Anterior cingulate cortex (tissue), 58 donors: Measurements from ENCODE around the gene DIPK1A.
A peak's percentile ranks its signal among the peaks of the same experiment; 100 is the strongest.

Source experiments
- DNase-seq, 58 donors: peaks; one replicate each; lab custom pipeline; 2025; lab: John Stamatoyannopoulos, UW

The DIPK1A gene

DNA sequence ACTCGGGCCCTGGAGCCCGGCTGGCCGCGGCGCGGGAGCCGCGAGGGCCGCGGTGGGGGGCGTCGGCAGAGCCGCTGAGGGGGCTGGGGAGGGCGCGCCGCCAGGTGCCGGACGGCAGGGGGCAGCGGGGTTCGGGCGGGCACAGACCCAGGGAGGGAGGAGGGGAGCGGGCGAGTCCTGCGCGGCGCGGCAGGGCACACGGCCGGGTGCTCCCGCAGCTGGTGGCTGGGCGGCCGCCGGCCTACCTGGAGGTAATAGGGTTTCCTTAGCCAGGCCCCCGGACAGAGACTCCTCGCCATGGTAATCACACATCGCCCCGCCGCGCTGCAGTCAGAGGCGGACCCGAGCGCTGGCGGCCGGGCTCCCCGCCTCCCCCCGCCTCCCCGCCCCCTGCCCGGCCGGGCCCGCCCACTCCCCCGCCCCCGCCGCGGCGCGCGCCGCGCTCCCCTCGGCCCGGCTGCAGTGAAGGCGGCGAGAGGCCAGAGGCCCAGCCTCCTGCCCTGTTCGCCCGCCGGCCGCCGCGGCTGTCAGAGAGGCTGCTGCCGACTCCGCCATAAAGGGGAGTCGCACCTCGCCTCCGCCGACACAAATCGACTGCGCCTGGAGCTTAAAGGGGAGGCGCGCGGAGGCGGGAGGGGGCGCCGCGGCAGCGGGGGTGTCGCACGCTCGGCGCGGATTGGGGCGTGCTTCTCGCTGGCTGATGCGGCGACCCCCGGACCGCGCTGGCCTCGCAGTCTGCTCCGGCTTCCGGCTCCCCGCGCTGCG, at the start of gene DIPK1A:
DIPK1A (minus strand) TSS at position 332 of the 765 bp plus-strand sequence; CDS start at position 299, 33 bp downstream.
- DNase-seq, result peak in 56 of 58 donors; percentile 19 to 93 (median 76)

DNA sequence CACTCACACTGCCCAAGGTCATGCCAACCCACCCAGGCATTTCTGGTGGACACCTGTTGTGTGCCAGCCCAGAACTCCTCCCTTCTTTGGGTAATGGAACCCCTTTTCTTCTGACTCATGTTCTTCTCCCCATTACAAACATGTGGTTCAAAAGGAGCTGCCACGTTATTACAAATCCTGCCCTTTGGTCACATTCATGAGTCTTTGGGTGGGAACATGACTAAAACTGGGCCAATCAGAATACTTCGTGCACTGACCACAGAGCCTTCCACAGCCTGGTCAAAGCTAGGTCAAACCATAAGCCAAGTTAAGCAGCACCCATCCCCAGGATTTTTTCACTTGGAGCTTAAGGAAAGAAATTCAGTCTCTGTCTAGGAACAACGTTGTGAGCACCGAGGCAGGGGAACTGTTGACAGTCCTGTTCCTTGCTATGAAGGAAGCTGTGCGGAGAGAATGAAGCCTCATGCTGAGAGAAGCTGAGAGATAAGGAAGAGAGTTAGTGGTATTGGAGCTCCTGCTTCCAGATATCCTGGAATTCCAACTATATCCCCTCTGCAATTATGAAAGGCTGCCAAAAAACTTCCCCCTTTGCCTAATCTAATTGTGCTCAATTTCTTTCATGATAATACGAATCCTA, 46.8 kb upstream of the DIPK1A start:
- DNase-seq, result no peak

DNA sequence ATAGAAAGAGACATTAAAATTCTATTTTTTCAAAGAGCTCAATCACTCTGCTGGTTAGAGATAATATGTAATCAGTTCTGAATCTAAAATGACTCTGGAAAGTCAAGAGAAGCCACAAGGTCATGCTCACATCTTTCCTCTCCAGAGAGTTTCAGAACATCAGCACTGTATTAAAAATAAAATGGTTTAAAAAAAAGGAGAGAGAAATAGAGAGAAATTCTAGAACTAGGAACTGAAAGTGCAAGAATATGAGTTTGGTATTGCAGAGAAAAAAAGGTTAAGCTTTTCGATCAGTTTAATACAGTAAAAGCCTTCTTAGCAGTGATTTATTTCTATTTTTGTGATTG, 44.0 kb upstream of the DIPK1A start:
- no peak for DNase-seq

DNA sequence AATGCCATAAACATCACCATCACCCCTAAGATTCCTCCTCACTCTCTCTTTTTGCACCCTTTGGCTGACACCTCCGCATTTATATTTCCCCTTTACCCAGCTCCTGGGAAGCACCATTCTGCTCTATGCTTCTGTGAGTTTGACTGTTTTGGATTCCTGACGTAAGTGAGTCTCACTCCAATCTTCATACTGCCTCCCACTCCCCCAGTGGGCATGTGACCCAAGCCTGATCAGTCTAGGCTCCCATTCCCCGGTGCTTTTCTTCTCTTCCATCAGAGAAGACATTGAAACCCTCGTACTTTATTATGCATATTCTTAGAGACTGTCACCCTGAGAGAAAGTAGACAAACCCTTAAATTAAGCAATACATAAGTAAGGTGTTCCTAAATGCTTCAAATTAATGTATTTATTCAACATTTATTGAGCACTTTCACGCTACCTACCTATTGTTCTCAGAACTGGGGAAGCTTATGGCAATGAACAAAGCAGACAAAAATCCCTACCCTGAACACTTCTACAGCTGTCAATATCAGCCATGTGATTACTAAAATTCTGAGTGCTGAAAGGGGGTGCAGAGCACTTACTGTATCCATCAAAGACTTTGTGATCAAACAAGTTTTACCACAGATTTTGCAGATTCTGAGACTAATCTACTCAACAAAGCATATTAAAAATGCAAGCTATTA, 43.4 kb upstream of the DIPK1A start:
- peak in 1 of 58 donors; percentile 6 for DNase-seq

DNA sequence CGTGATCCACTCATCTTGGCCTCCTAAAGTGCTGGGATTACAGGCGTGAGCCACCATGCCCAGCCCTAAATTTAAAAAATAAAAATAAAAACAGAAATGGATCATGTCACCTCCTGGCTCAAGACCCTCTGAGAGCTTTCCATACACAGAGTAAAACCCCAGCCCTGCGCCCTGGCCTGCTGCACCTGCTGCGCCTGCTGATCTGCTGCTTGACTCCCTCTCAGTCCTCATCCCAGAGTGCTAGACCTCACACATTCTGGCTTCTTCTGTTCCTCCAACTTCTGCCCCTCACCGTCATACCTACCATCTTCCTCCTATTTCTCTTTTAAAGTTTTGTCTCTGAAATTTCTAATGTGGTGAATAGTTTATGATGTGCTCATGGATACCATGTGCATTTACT, 42.7 kb upstream of the DIPK1A start:
- no peak for DNase-seq

DNA sequence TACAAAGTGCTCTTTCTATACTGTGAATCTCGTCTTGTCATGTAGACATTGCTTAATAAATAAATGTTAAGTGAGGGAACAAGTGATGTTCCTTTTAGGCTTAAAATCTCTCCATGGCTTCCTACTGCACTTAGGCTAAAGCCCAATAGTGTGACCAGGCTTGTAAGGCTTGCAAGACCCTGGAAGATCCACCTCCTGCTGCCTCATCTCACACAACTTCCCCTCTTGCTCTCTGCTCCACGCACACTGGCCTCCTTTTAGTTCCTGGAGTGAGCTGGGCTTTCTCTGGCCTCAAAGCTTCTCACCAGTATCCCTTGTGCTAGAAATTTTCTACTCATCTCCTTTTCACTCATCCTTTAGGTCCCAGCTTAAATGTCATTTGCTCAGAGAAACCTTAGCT, 41.5 kb upstream of the DIPK1A start:
- DNase-seq, result no peak

DNA sequence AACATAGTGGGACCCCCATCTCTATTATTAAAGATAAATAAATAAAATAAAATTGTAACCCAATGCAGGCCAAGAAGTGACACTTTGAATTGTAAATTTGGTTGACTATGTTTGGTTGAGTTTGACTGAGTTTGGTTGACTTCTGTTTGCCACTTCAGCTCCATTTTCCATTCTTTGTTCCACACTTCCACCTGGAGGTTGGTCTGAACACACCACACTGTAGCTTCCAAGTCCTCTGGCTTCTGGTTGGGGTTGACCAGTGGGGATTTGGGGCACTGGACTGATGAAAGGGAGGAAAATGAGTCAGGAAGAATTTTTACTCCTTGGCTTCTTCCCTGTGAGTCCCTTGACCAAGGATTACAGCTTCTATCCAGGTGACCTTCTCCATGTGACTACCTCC, 40.6 kb upstream of the DIPK1A start:
- DNase-seq, result no peak

DNA sequence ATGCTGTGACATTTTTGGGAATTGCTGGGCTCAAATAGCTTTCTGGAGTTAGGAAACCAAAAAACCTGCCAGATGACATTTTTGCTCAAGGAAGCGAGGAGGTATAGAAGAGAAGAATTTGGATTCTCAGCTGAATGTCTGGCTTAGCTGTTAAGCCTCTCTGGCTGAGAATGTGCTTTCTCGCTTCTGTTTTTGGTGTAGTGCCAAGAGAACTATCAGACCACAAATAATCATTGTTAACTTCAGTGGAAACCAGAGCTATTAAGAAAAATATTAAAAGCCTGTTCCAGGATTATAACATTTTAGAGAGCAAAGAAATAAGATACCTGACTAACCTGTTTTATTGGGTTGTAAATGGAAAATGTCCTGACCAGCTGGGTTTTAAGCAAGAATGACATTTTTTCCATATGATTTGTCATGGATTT, 39.5 kb upstream of the DIPK1A start:
- DNase-seq, result peak in 1 of 58 donors; percentile 25

DNA sequence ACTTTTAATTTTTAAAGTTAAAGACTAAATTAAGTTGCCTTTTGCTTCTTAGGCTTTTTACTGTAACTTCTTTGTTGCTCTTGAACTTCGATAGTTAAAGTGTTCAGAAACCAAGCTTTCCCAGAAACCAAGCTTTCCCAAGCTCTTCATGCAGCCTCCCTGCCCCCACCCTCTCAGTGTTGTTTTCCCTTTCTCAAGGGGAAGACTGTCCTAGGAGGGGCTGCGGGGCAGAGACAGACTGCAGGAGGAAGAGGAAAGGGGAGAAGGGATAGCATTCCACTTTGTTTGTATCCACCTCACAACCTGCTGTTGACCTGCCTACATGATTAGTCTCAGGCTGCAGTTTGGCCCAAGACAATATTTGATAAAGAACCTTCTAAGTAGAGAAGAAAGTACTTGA, 39.0 kb upstream of the DIPK1A start:
- DNase-seq, result peak in 1 of 58 donors; percentile 1

DNA sequence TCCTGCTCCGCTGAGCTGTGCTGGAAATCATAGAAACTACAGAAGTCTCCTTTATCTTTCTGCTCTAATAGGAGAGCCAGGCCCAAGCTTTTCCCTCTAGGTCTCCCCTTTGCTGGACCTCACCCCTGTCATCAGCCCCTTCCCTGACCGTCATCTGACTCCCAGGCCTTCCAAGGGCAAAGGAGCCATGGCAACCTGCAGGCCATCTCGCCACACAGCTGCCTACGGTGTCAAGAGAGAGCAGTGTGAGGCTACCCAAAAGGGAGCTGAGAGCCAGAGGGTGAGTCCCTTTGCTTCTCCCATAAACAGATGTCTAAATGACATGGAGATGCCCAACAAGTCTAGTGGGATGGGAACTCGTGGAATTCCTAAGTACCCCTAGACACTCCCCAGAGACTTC, 37.6 kb upstream of the DIPK1A start:
- no peak for DNase-seq

DNA sequence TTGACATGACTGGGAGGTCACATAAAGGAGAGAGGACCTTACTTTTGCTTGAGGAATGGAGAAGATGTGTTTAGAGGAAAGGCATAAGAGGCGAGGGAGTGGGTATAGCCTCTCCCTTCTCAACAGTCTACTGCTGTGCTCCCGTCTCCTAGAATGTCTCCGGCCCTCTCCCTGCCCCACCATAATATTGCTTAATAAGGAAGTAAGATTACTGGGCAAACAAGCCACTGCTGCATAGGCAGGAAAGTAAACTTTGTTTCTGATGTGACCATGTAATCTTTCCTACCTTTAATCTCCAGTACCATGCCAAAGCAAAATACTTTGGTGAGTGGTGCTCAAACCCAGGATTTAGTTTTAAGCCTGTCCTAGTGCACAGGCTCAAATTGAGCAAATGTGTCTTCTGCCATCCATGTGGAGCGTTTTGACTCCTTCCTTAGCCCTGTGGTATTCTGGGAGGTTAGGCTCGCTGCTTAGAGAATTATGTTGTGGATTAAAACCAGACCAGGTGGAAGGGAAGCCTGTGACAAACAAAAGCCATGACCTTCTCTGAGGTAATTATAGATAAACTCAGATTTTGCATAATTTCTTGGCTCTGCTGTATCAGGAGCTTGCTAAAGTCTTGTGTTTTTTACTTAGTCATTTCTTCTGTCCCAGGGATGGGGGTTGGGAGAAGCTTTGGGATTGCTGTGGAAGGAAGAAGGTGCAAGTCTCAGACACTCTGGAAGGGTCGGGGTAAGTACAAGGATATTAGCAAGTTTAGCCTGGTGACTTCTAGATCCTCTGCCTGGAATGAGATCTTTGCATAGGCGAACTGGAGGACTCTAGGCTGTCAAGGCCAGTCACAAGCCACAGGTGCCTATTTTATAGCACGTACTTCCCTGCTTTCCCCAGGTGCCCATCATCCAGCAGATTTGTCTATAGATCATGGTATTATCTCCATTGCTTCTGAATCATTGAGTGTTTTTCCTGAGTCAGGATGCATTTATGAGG, 34.5 kb upstream of the DIPK1A start:
- DNase-seq, result no peak

DNA sequence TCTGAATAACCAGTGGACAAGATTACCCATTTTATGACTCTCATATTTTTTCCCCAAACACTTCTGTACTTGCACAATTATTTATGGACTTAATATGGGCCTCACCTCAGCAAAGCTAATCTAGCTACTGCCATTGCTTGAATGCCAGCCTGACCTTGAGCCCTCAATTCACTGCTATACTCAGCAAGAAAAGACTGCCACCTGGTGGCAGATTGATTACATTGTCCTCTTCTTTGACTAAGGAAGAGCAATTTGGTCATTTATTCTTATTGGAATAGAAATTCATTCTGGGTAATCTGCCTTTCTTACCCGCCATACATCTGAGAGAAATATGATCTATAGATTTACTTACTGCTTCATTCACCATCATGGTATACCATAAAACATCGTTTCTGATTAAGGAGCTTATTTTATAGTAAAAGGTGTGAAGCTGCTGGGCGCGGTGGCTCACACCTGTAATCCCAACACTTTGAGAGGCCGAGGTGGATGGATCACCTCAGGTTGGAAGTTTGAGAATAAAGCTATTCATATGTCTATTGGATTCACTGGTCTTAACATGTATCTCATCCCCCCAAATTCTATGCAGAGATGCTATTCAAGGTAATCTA, 32.9 kb upstream of the DIPK1A start:
- DNase-seq, result peak in 41 of 58 donors; percentile 5 to 85 (median 50)

DNA sequence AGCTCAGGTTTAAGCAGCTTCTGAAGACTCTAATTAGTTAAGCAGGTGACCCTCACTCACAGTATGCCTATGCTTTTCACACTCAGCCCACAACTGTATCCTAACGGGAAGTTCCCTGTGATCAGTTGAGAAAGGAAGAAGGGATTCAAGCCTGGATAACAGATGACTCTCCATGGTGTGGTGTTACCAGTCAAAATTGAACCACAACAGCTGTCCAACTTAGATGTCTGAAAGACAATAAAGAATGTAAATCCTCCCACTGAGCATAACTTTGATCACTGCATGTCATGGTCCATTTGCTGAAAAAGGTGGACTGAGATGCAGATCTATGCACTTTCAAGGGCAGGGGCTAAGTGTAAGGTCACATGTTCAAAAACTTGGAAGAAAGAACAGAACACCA, 32.3 kb upstream of the DIPK1A start:
- DNase-seq, result no peak

DNA sequence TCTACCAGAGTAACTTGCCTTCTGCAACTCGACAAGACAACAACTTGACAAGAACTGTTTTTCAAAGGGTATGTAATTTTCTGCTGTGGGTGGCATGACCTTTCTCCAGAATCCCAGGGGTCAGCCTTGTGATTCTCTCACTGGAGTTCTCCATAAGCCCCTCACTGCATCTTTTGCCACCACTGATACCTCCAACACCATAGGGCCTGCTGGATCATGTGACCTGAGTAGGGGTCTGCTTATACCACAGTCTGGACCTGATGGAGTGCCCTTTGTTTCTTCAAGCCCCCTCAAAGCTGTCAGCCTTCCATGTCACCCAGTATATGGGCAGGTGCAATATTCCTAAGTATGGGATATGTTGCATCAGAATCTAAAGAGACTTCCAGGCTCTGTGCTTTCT, 31.6 kb upstream of the DIPK1A start:
- no peak for DNase-seq

DNA sequence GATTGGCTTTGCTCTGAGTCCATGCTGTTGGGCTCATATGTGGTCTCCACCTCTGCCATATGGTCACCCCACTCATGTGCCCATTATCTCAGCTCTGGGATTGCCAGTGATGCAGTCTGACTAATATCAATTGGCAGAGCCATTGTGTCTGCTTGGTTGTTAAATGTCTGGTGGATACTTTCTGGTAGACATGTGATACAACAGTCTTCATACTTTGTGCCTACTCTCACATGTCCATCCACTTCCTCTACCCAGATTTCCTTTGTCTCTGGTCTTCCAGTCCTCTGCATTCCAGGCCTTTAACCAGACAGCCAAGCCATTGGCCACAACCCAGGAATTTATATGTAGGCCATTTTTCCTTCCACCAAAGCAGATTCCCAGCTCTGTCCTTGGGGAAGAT, 30.8 kb upstream of the DIPK1A start:
- no peak for DNase-seq

DNA sequence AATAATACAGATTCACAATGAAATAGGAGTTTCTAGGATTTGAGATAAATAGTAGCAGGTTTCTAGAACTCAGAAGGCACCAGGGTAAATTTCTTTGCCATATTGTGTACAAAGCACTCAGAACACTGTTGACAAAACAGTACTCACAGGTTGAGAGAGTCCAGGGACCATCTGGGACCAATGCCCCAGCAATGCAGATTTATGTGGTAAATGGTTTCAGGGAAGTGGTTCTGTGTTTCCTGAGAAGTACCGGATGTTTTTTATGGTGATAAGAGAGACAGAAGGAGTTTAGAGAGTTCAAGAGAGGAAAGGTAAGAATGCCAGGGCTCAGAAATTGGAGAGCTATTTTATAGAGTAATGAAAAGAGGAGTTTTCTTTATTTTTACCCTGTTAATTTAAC, 29.6 kb upstream of the DIPK1A start:
- no peak for DNase-seq

DNA sequence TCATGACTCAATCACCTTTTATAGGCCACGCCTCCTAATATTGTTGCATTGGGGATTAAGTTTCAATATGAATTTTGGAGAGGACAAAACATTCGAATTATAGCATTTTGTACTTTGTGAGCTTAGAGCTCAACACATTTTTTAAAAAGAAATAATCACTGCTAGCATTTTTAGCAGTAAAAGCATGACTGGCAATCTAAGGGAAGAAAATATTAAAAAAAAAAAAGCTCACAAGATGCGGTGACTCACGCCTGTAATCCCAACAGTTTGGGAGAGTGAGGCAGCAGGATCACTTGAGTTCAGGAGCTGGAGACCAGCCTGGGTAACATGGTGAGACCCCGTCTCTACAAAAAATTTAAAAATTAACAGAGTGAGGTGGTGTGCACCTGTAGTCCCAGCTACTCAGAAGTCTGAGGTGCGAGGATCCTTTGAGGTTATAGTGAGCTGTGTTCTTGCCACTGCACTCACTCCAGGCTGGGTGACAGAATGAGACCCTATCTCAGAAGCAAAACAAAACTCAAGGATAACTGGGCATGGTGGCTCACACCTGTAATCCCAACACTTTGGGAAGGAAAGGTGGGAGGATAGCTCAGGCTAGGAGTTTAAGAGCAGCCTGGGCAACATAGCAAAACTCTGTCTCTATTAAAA, 28.8 kb upstream of the DIPK1A start:
- no peak for DNase-seq

DNA sequence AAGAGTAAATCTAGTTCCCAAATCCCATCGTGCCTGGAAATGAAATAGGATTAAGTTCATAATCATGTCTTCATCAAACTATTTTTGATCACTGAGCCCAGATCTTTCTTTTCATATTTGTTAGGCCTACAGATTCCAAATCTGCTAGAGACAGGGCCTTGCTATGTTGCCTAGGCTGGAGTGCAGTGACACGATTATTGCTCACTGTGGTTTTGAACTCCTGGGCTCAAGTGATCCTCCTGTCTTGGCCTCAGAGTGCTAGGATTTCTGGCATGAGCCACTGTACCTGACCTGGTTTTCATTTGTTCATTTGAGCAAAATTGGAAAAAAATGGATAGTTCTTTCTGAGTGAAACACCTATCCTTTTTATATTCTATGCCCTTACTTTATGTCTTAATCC, 28.0 kb upstream of the DIPK1A start:
- DNase-seq, result no peak

DNA sequence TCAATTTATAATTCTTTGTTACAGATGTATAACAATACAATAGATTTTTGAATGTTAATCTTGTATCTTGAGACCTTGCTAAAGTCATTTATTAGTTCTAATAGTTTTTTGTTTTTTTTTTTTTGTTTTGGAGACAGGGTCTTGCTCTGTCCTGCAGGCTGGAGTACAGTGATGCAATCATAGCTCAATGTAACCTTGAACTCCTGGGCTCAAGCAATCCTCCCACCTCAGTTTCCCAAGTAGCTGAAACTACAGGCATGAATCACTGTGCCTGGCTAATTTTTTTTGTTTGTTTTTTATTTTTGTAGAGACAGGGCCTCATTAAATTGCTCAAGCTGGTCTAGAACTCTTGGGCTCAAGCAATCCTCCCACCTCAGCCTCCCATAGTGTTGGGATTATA, 26.2 kb upstream of the DIPK1A start:
- no peak for DNase-seq

DNA sequence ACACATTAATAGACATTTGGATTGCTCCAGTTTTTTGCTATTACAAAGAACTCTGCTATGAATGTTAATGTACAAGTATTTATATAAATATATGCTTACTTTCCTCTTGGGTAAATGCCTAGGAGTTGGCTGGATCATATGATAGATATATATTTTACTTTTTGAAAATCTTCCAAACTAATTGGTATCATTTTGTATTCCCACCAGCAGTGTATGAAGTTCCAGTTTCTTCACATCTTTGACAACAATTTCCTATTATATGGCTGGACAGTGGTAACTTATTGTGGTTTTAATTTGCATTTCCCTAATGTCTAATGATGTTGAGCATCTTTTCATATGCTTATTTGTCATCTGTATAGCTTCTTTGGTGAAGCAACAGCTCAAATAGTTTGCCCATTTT, 23.8 kb upstream of the DIPK1A start:
- DNase-seq, result no peak
